GM18867 (cell line): Measurements from ENCODE around the gene ACAP3.

ENCODE experiments used
- ATAC-seq: cut with Tn5 transposase; IDR thresholded peaks from one replicate; pipeline ENCODE4 v1.9.1; 2021; ENCODE audit warnings: mild to moderate bottlenecking, moderate library complexity; ENCODE audit not compliant: unreplicated experiment

The ACAP3 gene

GRCh38 chr1:1345860-1346500, 38.2 kb upstream of the ACAP3 start:
- ATAC-seq: no peak

- no peak for ATAC-seq
Measured at GRCh38 chr1:1345384-1345783, 37.7 kb upstream of the ACAP3 start.

DNA sequence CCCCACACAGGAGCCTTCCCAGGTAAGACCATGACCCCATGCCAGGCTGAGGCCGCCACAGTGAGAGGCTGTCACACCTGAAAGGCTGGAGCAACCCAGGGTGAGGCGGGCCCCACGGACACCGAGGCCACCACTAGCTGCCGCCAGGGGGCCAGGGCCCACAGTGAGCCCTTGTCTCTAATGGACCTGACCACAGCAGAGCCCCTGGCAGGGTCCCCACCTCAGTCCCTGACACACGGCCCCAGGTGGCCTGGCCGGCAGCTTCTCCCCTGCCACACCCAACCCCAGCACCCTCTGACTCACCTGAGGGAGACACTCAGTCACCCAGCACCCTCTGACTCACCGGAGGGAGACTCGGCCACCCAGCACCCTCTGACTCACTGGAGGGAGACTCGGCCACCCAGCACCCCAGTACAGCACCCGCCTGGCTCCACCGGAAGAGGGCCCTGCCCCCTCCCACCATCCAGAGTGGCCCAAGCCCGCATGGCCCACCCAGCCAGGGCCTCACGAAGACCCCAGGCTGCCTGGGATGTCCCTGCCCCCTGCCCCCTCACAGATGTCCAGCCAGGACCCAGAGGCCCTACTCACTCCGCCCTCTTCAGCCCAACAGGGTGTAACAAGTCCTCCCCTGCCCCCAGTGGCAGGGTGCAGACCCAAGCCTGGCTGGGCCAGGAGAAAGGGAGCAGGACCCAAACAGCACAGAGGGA, 37.1 kb upstream of the ACAP3 start:
- ATAC-seq: no peak

- ATAC-seq: no peak
Measured at GRCh38 chr1:1343811-1344421, 36.2 kb upstream of the ACAP3 start.

DNA sequence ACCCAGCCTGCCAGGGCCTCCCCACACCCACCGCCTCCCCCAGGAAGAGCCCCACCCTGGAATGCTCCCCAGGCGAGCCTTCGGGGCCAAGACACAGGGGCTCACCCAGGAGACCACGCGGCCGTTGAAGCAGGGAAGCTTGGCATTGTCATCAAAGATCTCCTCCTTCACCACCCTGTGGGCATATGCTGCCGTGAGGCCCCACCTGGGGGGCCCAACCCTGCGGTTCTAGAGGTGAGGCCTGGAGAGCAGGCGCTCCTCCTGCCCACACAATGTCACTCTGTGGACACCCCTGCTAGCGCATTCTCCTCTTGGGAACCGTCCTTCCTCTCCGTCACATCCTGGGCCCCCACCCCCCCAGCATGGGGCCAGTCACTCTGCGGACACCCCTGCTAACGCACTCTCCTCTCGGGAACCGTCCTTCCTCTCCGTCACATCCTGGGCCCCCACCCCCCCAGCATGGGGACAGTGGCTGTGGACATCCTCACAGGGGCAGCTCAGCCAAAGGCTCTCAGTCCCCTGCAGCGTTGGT, 34.9 kb upstream of the ACAP3 start:
- no peak for ATAC-seq

- no peak for ATAC-seq
Measured at GRCh38 chr1:1342061-1342562, 34.4 kb upstream of the ACAP3 start.

DNA sequence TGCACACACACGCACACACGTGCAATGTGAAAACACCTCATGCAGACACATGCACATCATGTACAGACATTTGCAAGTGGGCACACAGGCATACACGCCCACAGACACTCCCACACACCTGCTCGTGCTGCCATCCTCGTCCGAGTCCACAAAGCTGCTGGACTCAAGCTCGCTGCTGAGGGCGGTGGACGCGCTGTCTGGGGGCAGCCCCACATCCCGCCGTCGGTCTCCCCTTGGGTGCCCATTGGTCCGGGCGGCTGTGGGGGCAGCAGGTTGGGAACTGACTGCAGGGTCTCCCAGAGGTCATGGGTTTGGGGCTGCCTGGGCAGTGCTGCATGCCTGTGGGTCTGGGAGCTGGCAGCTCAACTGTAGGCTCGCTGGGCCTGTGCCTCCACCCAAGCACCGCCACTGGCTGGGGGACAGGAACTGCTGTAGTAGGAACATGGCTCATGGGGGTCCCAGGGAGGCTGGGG, 33.9 kb upstream of the ACAP3 start:
- ATAC-seq: no peak

DNA sequence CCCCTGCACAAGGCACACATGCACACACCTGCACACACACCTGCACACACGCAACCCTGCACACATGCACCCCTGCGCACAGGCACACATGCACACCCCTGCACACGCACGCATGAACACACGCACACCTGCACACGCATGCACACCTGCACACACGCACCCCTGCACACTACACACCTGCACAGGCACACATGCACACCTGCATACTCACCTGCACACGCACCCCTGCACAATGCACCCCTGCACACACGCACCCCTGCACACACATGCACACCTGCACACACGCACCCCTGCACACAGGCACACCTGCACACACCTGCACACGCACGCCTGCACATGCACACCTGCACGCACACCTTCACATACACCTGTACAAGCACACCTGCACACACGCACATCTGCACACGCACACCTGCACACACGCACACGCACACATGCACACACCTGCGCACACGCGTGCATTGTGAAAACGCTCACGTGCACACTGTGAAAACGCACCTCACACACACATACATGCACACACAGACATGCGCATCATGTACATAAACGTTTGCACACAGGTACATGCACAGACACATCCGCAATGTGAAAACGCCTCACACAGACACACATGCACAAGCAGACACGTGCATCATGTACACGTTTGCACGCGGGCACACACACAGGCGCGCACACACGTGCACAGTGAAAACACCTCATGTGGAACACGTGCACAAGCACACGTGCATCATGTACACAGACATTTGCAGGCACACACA, 33.2 kb upstream of the ACAP3 start:
- no peak for ATAC-seq

DNA sequence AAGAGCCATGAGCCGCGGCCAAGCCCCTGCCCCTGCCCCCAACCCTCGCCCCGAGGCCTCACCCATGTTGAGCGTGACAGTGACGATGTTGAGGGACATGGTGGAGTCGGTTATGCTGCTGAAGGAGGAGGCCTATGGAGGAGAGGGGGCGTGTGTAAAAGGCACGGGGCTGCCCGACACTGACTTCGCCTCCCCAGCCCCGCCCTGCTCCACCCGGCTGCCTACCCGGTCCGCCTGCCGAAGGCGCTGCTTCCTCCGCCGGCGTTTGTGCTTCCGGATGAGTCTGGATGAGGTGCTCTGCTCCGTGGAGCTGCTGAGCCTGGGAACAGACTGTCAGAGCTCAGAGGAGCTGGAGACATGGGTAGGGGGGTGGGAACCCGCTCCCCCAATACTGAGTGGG, 32.5 kb upstream of the ACAP3 start:
- no peak for ATAC-seq

- no peak for ATAC-seq
Measured at GRCh38 chr1:1338278-1338677, 30.5 kb upstream of the ACAP3 start.

DNA sequence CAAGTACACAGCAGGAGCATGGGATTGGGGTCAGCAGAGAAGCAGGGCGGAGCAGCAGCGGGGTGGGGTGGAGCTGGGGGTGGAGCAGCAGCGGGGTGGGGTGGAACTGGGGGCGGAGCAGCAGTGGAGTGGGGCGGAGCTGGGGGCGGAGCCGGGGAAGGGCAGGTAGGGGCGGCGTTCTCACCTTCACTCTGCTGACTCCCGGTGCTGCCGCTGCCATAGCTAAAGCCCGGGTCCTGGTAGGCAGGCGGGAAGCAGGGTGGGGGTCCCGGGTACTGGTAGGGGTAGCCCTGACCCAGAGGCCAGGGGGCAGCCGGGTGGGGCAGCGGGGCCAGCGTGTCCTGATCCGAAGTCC, 30.0 kb upstream of the ACAP3 start:
- ATAC-seq: no peak

GRCh38 chr1:1336931-1337792, 29.4 kb upstream of the ACAP3 start:
- ATAC-seq: no peak

- ATAC-seq: no peak
Measured at GRCh38 chr1:1336446-1336845, 28.7 kb upstream of the ACAP3 start.

DNA sequence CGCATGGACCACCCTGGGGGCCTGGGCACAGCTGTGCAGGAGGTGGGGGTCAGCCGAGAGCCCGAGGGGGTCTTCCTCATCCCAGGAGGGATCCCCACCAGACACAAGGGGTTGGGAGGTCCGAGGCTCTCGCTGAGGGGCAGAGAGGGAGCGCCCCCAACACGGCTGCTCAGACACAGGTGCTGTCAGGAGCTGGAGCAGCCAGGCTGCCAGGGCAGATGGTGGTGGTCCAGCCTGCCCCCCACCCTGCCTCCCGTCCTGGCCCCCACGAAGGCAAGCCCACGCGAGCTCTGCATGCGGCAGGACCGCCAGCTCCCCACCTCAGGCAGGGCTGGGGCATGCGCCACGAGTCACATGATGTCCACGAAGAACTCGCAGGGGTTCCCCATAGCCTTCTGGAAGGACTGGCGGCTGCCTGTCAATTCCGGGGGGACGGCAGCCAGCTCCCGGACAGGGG, 28.1 kb upstream of the ACAP3 start:
- ATAC-seq: no peak

GRCh38 chr1:1335283-1335682, 27.6 kb upstream of the ACAP3 start:
- ATAC-seq: no peak

- ATAC-seq: no peak
Measured at GRCh38 chr1:1334835-1335234, 27.1 kb upstream of the ACAP3 start.

DNA sequence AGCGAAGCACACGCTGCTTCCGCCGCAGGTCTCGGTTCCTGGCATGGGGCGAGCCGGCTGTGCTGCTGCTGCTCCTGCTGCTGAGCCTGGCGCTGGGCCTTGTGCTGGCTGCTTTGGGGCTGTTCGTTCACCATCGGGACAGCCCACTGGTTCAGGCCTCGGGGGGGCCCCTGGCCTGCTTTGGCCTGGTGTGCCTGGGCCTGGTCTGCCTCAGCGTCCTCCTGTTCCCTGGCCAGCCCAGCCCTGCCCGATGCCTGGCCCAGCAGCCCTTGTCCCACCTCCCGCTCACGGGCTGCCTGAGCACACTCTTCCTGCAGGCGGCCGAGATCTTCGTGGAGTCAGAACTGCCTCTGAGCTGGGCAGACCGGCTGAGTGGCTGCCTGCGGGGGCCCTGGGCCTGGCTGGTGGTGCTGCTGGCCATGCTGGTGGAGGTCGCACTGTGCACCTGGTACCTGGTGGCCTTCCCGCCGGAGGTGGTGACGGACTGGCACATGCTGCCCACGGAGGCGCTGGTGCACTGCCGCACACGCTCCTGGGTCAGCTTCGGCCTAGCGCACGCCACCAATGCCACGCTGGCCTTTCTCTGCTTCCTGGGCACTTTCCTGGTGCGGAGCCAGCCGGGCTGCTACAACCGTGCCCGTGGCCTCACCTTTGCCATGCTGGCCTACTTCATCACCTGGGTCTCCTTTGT, 26.0 kb upstream of the ACAP3 start:
- ATAC-seq: no peak

DNA sequence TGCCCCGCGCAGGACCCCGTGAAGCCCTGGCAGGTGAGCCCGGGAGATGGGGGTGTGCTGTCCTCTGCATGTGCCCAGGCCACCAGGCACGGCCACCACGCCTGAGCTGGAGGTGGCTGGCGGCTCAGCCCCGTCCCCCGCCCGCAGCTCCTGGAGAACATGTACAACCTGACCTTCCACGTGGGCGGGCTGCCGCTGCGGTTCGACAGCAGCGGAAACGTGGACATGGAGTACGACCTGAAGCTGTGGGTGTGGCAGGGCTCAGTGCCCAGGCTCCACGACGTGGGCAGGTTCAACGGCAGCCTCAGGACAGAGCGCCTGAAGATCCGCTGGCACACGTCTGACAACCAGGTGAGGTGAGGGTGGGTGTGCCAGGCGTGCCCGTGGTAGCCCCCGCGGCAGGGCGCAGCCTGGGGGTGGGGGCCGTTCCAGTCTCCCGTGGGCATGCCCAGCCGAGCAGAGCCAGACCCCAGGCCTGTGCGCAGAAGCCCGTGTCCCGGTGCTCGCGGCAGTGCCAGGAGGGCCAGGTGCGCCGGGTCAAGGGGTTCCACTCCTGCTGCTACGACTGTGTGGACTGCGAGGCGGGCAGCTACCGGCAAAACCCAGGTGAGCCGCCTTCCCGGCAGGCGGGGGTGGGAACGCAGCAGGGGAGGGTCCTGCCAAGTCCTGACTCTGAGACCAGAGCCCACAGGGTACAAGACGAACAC, 25.2 kb upstream of the ACAP3 start:
- no peak for ATAC-seq
